ENCODE data around the gene LKAAEAR1. TPM values are rescaled to one million over a fixed set of nuclear protein-coding genes. Genes with fewer than 3 reads are reported as not detected.

The LKAAEAR1 gene
- total RNA-seq, 1 experiment from 2014 or later = not detected

GRCh38 chr20:64112691-64113443 is 28.7 kb upstream of the LKAAEAR1 start:
- in situ Hi-C loops (cut with HindIII; ENCODE audit: low sequenced_read_pairs) = no loop called here
- peak; percentile 70 for DNase-seq (ENCODE audit: low spot score)

- no peak for DNase-seq (ENCODE audit: low spot score)
- in situ Hi-C loops (cut with HindIII; ENCODE audit: low sequenced_read_pairs) = no loop called here
These were observed 27.8 kb upstream of the LKAAEAR1 start for GRCh38 chr20:64111841-64112641.

GRCh38 chr20:64110411-64111068 is 26.3 kb upstream of the LKAAEAR1 start:
- peak; percentile 42 for DNase-seq (ENCODE audit: low spot score)
- in situ Hi-C loops (cut with HindIII; ENCODE audit: low sequenced_read_pairs) = no loop called here

GRCh38 chr20:64109831-64110391 is 25.7 kb upstream of the LKAAEAR1 start:
- DNase-seq (ENCODE audit: low spot score) = no peak
- in situ Hi-C loops (cut with HindIII; ENCODE audit: low sequenced_read_pairs) = no loop called here

GRCh38 chr20:64108731-64109681 is 24.8 kb upstream of the LKAAEAR1 start:
- in situ Hi-C loops (cut with HindIII; ENCODE audit: low sequenced_read_pairs) = no loop called here
- DNase-seq (ENCODE audit: low spot score) = no peak

GRCh38 chr20:64107736-64108457 is 23.7 kb upstream of the LKAAEAR1 start:
- DNase-seq (ENCODE audit: low spot score) = no peak
- in situ Hi-C loops (cut with HindIII; ENCODE audit: low sequenced_read_pairs) = no loop called here

- in situ Hi-C loops (cut with HindIII; ENCODE audit: low sequenced_read_pairs) = no loop called here
- no peak for DNase-seq (ENCODE audit: low spot score)
These were observed 23.0 kb upstream of the LKAAEAR1 start, which contains the start of gene NPBWR2 for GRCh38 chr20:64106981-64107735. TSS of gene NPBWR2 (minus strand) at chr20:64107565. CDS start at chr20:64106831, 734 bp downstream.

GRCh38 chr20:64106435-64106961 is 22.3 kb upstream of the LKAAEAR1 start:
- in situ Hi-C loops (cut with HindIII; ENCODE audit: low sequenced_read_pairs) = no loop called here

GRCh38 chr20:64105846-64106434 is 21.7 kb upstream of the LKAAEAR1 start:
- DNase-seq (ENCODE audit: low spot score) = no peak
- in situ Hi-C loops (cut with HindIII; ENCODE audit: low sequenced_read_pairs) = no loop called here

More at GRCh38 chr20:64106435-64106961, 22.3 kb upstream of the LKAAEAR1 start:
- no peak for DNase-seq (ENCODE audit: low spot score)

GRCh38 chr20:64104667-64105451 is 20.7 kb upstream of the LKAAEAR1 start:
- no peak for DNase-seq (ENCODE audit: low spot score)
- in situ Hi-C loops (cut with HindIII; ENCODE audit: low sequenced_read_pairs) = no loop called here

- DNase-seq (ENCODE audit: low spot score) = no peak
- in situ Hi-C loops (cut with HindIII; ENCODE audit: low sequenced_read_pairs) = no loop called here
These were observed 19.9 kb upstream of the LKAAEAR1 start for GRCh38 chr20:64103871-64104666.

GRCh38 chr20:64102647-64103354 is 18.6 kb upstream of the LKAAEAR1 start:
- DNase-seq (ENCODE audit: low spot score) = peak; percentile 82
- in situ Hi-C loops (cut with HindIII; ENCODE audit: low sequenced_read_pairs) = no loop called here

- in situ Hi-C loops (cut with HindIII; ENCODE audit: low sequenced_read_pairs) = no loop called here
- DNase-seq (ENCODE audit: low spot score) = no peak
These were observed 17.8 kb upstream of the LKAAEAR1 start for GRCh38 chr20:64101731-64102621.
